NK-92 (cell line): ENCODE data around the gene MYOC.
"Not testable (repeated sequence)": the region's sequence is repeated elsewhere in the genome, so short reads cannot be mapped to it uniquely, and the experiment has no call there.

Source experiments
- DNase-seq: peaks from one replicate; lab custom pipeline; 2025; ENCODE audit not compliant: unreplicated experiment; lab: John Stamatoyannopoulos, UW

MYOC gene

DNA sequence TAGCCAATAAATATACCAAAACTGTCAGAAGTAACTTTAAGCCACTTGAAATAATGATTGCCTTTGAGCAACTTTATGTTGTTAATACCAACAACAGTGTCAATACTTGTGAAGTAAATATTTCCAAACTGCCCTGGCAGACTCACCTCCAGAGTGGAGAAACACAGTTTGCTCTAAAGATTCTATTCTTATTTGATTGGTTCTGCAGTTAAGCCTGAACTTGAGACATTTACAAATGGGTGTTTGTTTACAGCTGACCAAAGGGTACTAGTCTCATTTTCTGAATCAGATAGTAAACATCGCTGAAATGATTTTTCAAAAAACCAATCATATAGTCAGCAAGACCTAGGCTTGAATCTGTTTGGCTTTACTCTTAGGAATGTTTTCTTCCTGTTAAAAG, 1.3 kb upstream of the MYOC start:
- no peak for DNase-seq

GRCh38 chr1:171646249-171646560, 6.3 kb downstream of the MYOC start:
- no peak for DNase-seq

- no peak for DNase-seq
These were observed 6.8 kb downstream of the MYOC start for GRCh38 chr1:171645553-171646248.

DNA sequence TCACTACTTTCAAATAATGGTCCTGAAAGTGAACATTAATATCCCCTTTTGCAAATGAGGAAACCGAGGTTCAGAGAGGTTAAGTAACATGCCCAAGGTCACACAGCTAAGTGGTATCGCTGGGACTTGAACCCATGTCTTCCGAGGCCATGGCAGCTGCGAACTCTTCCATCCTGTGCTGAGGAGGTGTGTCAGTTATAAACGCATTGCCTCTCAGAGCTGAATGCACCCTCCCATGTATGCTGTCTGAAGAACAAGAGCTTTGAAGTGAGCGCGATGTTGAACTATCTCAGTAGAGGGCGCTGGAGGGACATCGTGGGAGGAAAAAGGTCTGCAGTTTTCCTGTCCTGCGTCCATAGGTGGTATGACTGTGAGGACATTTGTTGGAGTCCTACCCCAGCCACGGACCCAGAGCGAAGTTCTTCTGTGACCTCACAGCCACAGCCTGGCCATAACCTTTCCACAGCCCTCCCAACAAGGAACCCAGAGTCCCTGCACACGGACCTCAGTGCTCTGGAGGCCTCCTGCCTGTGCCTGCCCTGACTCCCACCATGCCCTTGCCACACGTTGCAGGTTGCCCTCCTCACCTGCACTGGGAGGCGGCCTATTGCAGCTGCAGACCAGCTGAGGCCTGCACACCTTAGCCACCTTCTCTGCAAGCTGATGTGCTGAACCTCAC, 7.5 kb downstream of the MYOC start:
- no peak for DNase-seq

GRCh38 chr1:171643156-171643555, 9.3 kb downstream of the MYOC start:
- DNase-seq: no peak

DNA sequence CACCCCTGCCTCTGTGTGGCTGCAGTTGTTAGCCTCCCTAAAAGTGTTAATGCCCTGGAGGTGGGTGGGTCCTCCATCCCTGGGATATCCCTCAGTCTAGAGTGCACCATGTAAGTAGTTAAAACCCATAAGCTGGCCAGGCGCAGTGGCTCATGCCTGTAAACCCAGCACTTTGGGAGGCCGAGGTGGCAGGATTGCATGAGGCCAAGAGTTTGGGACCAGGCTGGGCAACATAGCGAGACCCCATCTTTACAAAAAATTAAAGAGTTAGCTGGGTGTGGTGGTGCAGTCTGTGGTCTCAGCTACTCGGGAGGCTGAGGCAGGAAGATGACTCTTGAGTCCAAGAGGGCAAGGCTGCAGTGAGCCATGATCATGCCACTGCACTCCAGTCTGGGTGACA, 10.3 kb downstream of the MYOC start:
- DNase-seq: no peak

DNA sequence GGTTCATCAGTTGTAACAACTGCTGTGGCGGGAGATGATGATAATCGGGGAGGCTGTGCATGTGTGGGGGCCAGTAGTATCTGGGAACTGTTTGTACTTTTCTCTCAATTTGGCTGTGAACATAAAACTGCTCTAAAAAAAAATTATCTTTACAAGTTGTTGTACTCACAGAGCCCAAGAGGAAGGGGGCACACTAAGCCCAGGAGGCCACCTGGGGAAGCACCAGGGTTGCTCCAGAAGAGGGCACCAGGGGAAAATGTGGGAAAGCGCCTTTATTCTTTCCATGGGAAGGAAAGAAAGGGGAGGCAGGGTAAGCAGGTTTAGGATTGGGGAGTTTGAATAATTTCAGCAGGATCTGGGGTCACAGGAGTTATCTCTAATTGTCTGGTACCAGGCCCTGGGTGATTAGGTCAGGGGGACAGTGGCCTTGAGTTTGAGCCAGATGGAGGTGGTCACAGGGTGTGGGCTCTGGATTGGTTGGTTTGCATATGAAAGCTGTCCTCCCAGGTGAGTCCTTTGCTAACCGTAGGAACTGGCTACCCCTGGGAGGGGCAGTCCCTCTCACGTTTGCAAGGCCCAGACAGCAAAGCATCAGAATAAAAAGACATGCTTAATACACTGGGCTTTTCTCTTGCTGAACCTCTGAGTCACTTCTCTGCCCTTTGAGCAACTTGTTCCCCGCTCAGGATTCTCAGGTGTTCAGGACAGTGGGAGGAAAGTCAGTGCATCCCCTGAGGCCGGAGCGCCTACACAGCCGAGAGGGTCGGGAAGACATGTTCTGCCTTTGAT, 11.2 kb downstream of the MYOC start:
- no peak for DNase-seq

DNA sequence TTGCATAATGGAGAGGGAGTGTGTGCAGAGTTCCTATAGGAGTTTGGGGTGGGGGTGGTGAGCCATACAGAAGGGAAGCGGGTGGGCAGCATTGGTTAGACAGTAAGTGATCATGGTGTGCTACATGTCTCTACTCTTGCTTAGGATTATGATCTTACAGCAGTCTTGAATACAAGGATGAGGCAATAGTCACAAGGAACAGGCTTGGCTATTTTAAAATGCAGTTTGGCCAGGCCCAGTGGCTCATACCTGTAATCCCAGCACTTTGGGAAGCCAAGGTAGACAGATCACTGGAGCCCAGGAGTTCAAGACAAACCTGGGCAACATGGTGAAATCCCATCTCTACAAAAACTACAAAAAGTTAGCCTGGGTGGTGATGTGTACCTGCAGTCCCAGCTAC, 12.3 kb downstream of the MYOC start:
- no peak for DNase-seq

GRCh38 chr1:171637928-171638576, 14.4 kb downstream of the MYOC start:
- DNase-seq: no peak

DNA sequence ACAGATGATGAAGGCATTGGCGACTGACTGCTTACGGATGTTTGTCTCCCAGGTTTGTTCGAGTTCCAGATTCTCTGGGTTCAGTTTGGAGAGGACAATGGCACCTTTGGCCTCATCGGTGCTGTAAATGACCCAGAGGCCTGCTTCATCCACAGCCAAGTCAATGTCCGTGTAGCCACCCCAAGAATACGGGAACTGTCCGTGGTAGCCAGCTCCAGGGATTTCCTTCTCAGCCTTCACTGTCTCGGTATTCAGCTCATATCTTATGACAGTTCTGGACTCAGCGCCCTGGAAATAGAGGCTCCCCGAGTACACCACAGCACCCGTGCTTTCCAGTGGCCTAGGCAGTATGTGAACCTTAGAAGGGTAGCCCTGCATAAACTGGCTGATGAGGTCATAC, 16.3 kb downstream of the MYOC start:
- no peak for DNase-seq

- DNase-seq: no peak
These were observed 16.8 kb downstream of the MYOC start for GRCh38 chr1:171635661-171636060.

DNA sequence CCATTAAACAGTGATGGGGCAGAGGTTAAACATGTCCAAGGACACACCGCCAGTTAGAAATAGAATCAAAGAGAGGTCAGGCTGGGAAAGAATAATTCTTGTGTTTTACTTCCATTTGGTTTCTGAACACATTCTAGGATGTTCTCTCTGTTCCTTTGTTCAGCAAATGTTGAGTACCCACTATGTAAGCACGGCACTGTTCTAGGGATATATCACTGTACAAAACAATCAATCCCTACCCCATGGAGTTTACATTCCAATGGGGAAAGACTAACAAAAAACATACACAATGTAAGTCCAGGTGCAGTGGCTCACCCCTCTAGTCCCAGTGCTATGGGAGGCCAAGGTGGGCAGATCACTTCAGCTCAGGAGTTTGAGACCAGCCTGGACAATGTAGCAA, 24.3 kb downstream of the MYOC start:
- no peak for DNase-seq

DNA sequence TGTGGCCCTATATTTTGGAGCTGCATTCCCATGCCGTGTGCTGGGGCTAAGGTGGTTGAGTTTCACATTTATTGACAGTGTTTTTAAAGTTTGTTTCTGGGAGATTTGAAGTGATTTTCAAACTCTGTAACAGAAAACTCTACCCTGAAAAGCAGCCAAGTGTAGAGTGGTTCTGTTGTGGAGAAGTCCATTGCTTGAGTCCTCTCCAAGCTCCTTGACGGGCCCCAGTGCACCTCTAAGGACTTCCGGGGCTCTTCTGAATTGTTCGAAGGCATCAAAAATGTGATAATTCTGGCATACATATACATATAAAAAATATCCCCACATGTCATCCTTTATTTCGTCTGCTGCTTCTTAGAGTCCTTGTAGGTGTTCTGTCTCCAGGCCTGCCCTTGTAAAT, 25.5 kb downstream of the MYOC start:
- no peak for DNase-seq

- DNase-seq: no peak
These were observed 27.3 kb downstream of the MYOC start for GRCh38 chr1:171625225-171625624.

DNA sequence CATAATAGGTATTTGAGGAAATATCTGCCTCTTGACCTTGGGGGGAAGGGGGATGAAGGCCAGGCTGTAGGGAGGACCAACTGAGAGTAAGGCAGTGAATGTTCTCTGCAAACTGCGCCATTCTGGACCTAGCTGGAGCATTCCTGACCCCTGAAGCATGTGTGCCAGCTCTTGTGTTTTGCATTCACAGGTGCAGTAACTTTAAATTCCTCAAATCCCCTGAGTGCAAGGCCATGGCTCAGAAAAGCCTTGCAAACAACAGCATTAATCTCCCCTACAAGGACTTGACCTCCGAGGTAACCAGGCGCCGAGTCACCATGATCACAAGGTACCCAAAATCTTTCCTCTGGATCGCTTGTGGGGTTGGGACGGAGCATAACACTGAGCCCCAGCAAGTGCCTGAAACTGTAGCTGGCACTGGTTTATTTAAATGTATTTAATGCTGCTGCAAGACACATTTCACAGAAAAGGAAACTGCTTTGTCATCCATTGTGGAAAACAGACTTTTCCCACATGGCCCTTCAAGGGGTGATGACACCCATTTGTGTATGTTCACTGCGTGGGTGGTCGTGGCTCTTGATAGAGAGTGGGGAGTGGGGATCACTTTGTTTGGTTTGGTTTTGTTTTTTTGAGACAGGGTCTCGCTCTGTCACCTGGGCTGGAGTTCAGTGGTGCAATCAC, 28.7 kb downstream of the MYOC start:
- no peak for DNase-seq

- DNase-seq: no peak
These were observed 30.4 kb downstream of the MYOC start, which contains the start of gene MYOCOS for GRCh38 chr1:171622152-171622462. Gene MYOCOS (plus strand): TSS chr1:171622243. CDS start chr1:171623884, 1,641 bp downstream.

DNA sequence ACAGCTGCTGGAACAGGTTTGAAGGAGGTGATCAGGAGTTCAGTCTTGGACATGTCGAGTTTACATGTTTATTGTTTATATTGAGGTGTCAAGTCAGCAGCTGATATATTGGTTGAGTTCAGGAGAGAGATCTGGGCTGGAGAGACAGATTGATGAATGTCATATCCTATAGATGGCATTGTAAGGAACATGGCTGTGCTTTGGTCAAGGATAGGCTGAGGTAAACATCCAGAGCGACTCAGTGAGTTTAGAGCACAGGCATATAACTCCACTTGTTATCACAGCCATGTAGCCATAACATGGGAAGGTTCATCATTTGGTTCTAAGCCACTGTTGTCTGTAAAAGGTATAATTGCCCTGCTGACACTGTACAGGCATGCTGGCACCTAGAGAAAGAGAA, 35.9 kb downstream of the MYOC start:
- no peak for DNase-seq

DNA sequence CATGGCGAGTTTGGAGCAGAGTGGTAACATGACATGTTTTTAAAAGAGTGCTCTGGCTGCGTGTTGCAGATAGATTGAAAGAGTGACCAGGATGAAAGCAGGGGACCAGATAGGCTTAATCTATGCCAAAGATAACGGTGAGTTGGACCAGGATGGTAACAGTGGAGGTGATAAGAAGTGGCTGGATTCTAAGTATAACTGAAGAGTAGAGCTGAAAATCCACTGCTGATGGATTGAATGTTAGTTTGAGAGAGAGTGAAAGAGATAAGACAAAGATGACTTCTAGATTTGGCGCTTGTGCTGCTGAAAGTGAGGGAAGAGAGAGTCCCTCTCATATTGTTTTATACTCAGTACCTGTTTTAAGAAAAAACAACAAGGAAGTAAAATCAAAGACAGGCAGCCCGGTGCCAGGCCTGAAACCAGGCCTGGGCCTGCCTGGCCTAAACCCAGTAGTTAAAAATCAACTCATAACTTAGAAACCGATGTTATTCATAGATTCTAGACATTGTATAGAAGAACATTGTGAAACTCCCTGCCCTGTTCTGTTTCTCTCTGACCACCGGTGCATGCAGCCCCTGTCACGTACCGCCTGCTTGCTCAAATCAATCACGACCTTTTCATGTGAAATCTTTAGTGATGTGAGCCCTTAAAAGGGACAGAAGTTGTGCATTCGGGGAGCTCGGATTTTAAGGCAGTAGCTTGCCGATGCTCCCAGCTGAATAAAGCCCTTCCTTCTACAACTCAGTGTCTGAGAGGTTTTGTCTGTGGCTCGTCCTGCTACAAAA, 37.2 kb downstream of the MYOC start:
- DNase-seq: not testable (repeated sequence)

- no peak for DNase-seq
These were observed 39.2 kb downstream of the MYOC start for GRCh38 chr1:171613282-171613681.

GRCh38 chr1:171611306-171611705, 41.2 kb downstream of the MYOC start:
- no peak for DNase-seq

- no peak for DNase-seq
These were observed 42.1 kb downstream of the MYOC start for GRCh38 chr1:171610385-171610784.
